Activated T-helper 1 cell treated with Interleukin-2 at 50 U/mL for 16 hours (primary cell): ENCODE results near the gene SLC35B2.

Experiments
- DNase-seq: peaks from one replicate; pipeline ENCODE4 v3.0.0-alpha.2; 2020; ENCODE audit warnings: low read depth

SLC35B2 gene

GRCh38 chr6:44253307-44254101 lies 3.8 kb downstream of the SLC35B2 start:
- DNase-seq, result no peak

- DNase-seq, result no peak
Measured at GRCh38 chr6:44251576-44252524, 5.5 kb downstream of the SLC35B2 start.

GRCh38 chr6:44250718-44251123 lies 6.6 kb downstream of the SLC35B2 start:
- no peak for DNase-seq

- DNase-seq, result no peak
Measured at GRCh38 chr6:44250067-44250717, 7.1 kb downstream of the SLC35B2 start.

GRCh38 chr6:44249082-44249748 lies 8.1 kb downstream of the SLC35B2 start:
- no peak for DNase-seq

- DNase-seq, result no peak
Measured at GRCh38 chr6:44248579-44248978, 8.7 kb downstream of the SLC35B2 start.

GRCh38 chr6:44247338-44248302 lies 9.7 kb downstream of the SLC35B2 start:
- peak; percentile 83 for DNase-seq

GRCh38 chr6:44246663-44247337 lies 10.5 kb downstream of the SLC35B2 start, which contains the start of gene HSP90AB1:
HSP90AB1 (plus strand) TSS chr6:44247101; CDS start chr6:44248630, 1,529 bp downstream.
- DNase-seq, result peak; percentile 89

- DNase-seq, result peak; percentile 74
Measured at GRCh38 chr6:44245912-44246662, 11.2 kb downstream of the SLC35B2 start.

- DNase-seq, result no peak
Measured at GRCh38 chr6:44245391-44245911, 11.9 kb downstream of the SLC35B2 start.

- no peak for DNase-seq
Measured at GRCh38 chr6:44243345-44243744, 14.0 kb downstream of the SLC35B2 start.

GRCh38 chr6:44238687-44239350 lies 18.5 kb downstream of the SLC35B2 start:
- DNase-seq, result no peak

GRCh38 chr6:44237813-44238433 lies 19.4 kb downstream of the SLC35B2 start:
- peak; percentile 72 for DNase-seq

- DNase-seq, result peak; percentile 39
Measured at GRCh38 chr6:44237021-44237812, 20.1 kb downstream of the SLC35B2 start.

GRCh38 chr6:44235891-44236516 lies 21.3 kb downstream of the SLC35B2 start:
- DNase-seq, result no peak

GRCh38 chr6:44235269-44235668 lies 22.1 kb downstream of the SLC35B2 start:
- DNase-seq, result no peak
